HG02943 (cell line): Measurements from ENCODE around the gene GRIN1.
"Not testable (repeated sequence)": the region's sequence is repeated elsewhere in the genome, so short reads cannot be mapped to it uniquely, and the experiment has no call there.

Source experiments
- ATAC-seq: cut with Tn5 transposase; IDR thresholded peaks from one replicate; pipeline ENCODE4 v1.9.1; 2021; ENCODE audit warnings: mild to moderate bottlenecking, low read depth, moderate library complexity; ENCODE audit not compliant: unreplicated experiment

Gene GRIN1

DNA sequence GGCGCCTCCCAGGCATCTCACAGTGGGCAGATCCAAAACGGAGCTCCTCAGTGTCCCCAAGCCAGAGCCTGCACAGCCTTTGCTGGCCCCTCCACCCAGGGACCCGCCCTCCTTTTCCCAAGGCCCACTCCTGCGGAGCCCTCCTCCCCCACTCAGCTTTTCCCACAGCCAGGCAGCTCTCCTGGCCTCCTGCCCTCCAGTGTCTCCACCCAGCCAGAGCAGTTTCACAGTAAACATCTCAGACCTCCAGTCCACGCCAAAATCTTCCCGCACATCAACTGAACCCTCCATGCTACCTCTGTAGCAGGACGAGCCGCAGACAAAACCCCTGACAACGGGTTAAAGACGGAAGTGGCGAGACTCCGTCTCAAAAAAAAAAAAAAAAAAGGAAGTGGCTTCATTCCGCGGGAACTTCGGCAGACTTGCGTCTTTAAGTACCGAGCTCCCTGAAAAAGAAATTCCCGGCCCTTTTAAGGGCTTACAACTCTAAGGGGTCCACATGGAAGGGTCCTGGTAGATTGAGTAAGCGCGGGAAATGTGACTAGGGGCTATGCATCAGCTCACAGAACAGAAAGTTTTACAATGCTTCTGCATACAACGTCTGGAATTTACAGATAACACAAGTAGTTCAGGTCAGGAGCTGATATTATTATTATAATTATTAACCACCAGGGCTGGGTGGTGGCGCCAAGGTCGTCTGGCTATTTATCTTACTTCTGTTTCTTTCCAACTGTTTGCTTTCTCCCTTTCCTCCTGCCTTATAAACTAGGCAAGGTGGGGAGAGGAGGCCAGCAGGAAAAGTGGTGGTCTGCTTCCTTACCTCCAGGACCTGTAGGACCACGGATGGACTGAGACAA is 11.4 kb upstream of the GRIN1 start:
- ATAC-seq = no peak

DNA sequence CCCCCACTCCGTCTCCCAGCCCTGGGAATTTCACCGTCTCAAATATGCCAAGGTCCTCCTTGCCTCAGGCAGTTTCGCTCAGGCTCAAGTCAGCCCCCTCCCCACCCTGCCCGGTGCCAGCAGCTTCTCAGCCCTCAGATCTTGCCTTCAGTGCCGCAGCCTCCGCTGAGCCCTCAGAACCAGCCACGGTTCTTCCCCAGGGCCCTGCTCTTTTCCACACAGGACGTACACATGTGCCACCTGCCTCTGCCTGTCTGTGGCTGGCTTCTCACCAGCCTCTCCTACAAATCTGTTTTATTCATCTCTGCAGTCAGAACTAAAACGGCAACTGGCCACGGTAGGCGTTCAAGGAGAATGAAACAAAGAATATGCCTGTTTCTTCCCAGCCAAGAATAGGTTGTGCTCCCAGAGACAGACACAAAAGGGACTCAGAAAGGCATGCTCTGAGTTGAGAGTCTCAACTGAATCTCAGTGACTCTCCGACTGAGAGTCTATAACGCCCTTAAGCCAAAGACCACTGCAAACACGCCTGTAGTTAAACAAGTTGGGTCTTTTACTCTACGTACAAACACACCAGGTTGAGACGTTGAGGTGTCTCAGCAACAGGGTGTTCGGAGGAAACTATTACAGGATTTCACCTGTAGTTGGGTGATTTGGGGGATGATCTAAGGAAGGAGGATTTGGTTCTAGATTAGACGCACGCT is 10.6 kb upstream of the GRIN1 start:
- no peak for ATAC-seq

DNA sequence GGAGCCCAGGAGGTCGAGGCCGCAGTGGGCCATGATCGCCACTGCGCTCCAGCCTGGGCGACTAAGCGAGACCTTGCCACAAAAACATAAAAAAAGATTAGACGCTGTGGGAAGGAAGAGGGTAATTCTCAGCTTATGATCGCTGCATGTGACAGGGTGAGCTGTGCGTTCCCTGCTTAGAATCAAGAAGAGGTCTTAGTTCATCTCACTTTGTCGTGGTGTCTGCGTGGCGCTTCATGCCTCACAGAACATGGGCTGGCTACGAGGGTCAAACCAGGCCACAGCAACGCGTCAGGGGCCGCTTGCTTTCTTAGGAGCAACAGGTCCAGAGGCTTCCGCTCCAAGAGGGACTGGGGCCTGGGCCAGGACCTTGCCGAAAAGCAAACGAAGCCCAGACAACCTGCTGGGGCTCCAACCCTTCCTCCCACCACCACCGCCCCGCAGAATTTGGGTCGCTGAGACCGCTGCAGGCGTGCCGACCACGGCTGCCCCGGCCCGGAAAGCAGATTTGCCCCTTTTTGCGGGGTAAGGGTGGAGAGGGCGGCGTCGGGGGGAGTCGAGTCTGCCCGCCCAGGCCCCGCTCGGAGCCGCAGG is 10.0 kb upstream of the GRIN1 start:
- ATAC-seq = peak; percentile 11

DNA sequence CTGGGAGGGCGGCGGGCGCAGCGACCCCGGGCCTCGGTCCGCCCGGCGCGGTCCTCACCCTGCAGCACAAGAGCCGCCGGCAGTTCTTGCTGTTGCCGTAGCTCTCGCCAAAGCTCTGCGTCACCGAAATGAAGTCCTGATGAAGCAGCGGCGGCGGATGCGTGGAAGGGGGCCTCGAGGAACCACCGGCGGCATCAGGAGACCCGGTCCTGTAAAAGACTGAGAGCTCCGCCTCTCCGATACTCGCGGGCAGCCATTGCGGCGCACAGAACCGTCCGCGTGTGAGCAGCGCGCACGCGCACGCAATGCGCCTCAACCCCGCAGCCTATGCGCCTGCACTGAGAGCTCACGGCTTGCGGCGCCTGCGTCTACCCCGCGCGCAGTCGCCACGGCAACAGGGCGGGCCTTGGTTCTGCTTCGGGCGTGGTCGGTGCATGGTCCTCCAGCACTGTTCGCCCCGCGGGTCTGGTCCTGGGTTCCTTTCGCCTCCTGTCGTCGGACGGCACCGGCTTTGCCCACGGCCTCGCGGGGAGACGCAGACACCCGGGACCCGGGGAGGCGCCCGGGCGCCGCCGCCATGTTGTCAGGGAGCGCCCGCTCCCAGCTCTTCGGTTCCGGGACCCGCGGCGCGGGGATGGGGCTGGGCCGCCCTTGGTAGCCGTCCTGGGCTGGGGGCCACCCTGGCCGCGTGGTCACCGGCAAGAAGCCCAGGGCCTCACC is 9.3 kb upstream of the GRIN1 start:
- peak; percentile 65 for ATAC-seq

DNA sequence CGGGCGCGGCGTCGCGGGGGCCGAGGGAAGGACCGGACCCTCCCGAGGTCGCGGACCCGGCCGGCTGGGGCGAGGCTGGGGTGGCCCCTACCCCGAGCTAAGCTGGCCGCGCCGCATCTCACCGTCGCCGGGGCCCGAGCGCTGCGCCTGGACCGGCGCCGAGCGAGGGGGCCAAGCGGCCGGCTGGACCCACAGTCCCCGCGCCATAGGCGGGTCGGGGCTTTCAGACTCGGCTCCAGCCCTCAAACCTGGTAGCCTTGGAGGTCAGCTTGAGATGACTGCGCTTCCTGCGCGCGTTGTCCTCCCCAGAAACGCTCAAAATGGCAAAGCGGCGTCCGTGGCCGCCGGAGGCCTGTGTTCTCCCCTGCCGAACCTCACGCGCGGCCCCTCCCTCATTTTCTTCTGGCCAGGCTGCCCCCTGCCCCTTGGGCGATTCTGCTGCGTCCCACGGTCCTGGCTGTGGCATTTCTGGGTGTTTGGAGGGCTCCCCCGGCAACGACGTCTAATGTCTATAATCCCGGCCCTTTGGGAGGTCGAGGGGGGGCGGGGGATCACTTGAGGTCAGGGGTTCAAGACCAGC is 8.7 kb upstream of the GRIN1 start:
- ATAC-seq = peak; percentile 19

DNA sequence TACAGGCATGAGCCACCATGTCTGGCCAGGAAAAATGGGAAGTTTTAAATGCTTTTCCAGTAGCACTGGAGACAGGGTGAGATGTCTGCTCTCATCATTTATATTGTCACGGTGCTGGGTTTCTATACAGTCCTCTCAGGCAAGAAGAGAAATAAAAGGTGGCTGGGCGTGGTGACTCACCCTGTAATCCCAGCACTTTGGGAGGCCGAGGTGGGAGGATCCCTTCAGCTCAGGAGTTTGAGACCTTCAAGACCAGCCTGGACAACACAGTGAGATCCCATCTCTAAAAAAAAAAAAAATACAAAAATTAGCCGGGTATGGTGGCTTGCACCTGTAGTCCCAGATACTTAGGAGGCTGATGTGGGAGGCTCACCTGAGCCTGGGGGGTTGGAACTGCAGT is 4.8 kb upstream of the GRIN1 start:
- no peak for ATAC-seq

DNA sequence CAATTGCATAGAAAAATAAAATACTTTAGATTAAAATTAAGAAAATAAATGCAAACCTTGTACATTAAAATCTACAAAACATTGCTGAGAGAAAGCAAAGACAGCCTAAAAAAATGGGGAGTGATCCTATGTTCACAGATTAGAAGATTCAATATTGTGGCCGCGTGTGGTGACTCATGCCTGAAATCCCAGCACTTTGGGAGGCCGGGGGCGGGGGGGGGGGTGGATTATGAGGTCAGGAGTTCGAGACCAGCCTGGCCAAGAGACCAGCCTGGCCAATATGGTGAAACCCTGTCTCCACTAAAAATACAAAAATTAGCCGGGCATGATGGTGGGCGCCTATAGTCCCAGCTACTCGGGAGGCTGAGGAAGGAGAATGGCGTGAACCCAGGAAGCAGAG is 3.8 kb upstream of the GRIN1 start:
- not testable (repeated sequence) for ATAC-seq

DNA sequence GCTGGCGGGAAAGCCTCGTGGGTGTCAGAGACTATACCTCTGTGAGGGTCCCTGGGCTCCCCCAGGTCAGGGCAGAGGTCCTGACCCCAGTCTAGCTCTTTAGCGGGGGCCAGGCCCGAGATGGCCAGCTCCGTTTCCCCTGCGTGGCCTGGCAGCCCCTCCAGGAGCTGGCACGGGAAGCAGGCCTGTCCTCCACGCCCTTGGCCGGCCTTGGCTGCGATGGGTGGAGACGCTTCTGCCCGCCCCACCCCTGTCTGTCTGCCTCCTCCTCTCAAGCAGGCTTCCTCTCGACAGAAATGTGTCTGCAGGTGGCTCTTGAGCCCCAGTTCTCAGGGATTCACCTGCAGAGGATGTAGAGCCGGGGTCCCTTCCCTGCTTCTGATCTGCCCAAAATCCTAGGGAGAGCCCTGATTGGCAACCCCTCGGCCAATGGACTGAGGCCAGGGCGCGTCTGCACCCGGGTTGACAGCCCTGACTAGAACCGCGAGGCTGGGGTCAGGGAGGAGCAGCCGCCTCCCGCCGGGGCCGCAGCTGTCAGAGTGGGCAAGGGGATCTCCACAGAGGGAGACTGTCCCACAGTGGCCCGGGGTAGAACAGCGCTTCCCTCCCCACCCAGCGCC is 2.6 kb upstream of the GRIN1 start:
- ATAC-seq = no peak

DNA sequence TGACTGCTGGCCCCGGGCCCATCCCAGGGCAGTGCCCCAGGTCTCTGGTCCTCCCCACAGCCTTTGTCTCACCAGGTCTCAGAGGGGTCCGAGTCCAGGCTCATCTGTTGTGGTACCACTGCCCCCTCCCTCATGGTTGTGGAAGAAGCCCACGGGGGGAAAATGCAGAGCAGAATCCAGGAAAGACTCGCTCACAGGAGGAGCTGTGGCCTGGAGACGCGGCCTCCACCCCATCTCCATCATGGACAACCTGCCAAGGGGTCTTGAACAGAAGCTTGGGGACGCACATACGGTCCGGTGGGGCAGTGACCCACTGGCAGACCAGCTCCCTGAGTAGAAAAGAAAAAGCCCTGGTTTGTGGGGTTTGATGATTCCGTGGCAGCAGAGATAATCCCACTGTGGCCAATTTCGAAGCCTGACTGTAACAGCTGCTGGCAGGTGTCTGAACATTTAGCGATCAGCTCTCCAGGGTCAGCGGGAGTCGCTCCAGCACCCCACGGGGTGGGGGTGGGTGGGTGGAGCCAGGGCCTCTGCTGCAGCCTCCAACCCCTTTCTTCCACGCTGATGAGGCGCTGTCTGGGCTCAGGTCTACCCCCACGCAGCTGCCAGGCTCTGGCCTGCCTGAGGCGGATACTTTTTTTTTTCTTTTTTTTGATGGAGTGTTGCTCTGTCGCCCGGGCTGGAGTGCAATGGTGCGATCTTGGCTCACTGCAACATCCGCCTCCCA is 1.9 kb upstream of the GRIN1 start:
- ATAC-seq = no peak

DNA sequence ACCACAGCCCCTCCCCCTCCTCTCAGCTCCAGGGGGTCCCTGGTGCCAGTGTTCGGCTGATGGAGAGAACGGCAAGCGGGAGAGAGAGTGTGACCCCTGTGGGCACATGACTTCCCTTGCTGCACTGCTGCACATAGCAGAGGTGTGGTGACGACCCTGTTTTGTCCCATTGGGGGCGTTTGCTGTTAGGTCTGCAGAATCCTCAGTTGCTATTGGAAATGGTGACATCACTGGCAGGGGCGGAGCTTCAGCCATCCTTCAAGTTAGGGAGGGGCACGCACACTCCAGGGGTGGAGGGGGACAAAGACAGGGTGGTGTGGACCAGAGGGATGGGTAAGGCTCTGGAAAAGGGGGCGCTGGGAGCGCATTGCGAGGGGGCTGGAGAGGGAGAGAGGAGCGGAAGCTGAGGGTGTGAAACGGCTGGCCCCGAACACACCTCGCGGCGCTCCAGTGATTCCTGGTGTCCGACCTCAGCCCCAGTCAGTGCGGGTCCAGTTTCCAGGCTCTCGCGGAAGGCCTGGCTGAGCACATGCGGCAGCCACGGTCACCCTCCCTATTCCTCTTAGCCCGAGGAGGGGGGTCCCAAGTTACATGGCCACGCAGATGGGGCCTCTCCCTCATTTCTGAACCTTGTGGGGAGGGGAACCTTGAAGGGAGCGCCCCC is 764 bp upstream of the GRIN1 start:
- ATAC-seq = no peak

DNA sequence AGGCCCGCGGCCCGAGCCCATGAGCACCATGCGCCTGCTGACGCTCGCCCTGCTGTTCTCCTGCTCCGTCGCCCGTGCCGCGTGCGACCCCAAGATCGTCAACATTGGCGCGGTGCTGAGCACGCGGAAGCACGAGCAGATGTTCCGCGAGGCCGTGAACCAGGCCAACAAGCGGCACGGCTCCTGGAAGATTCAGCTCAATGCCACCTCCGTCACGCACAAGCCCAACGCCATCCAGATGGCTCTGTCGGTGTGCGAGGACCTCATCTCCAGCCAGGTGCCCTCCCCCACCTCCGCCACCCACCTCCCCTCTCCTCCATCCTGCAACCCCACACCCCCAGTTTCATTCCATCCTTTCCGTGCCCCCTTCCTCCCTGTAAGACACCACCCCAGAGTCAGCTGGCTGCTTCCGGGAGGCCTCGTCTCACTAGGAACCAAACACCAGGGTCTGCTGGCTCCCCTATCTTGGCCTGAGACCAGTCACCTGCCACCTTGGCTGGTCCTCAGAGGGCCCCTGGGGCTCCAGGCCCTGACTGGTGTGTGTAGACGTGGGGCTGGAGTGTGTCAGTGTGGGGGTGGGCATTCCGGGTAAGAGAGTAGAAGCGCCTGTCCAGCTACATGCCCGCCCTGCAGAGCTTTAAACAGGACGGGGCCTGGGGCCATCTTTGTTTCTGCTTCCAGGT is 655 bp downstream of the GRIN1 start:
- no peak for ATAC-seq

DNA sequence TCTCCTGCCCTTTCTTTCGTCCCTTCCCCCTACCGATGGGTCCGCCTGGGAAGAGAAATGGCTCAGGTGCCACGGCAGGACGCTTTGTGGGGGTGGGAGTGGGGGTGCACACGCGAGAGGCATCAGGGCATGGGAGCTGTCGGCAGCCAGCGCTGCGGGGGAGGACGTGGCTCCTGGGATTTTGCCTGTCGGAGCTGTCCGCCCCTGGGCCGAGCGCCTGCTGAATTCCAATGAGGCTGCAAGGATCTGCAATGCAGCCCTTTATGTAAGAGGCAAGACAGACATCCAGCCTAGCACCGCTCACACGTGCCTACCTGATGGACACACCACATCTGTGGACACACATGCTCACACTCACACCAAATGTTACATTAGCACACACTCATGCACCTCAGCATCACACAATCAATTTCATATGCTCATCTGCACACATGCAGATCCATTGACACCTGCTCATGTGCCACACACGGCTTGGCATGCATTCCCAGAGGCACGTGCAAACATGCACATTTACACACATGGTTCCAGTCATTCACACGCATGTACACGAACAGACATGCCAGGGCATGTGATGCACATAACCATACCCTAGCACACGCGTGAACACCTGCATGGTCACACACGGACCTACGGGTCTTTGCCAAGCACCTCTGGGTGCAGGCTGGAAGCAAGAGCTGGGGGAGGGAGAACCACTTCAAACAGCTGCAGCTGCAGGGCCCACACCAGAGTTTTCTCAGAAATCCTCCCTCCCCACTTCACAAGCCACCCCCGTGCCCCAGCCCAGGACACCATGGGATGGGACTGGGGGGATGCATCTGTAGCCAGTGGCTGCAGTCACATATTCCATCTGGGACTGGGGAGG is 1.4 kb downstream of the GRIN1 start:
- no peak for ATAC-seq

DNA sequence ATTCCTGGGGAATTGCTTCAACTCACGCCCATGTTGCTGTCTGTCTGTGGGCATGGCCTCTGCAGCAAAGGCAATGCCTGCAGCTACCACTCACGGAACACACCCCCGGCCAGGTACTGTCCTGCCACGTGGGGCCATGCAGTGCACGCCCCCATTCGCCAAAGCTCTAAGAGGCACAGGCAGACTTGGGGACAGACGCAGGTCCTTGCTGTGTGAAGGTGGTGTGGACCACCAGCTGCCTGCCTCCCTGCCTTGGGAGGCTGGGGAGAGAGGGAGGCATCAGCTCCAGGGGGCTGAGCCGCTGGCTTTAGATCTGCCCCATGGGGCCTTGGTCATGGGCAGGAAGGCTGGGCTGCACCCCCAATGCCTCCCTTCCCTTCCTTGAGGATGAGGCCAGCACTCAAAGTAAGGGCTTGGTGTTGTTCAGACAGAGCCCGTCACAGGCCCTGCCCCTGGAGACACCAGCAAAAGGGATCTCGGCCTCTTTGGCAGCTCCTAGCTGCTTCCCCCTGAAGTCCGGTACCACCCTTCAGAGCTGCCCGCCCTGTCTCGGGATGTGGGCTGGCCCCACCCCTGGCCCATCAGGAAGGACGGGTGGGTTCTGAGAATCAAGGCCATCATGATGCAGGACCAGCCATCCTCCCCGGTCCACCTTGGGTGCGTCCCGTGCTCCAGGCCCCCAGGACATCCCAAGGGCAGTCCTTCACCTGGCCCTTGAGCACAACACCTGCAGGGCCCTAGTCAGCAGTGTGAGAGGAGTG is 2.3 kb downstream of the GRIN1 start:
- no peak for ATAC-seq

DNA sequence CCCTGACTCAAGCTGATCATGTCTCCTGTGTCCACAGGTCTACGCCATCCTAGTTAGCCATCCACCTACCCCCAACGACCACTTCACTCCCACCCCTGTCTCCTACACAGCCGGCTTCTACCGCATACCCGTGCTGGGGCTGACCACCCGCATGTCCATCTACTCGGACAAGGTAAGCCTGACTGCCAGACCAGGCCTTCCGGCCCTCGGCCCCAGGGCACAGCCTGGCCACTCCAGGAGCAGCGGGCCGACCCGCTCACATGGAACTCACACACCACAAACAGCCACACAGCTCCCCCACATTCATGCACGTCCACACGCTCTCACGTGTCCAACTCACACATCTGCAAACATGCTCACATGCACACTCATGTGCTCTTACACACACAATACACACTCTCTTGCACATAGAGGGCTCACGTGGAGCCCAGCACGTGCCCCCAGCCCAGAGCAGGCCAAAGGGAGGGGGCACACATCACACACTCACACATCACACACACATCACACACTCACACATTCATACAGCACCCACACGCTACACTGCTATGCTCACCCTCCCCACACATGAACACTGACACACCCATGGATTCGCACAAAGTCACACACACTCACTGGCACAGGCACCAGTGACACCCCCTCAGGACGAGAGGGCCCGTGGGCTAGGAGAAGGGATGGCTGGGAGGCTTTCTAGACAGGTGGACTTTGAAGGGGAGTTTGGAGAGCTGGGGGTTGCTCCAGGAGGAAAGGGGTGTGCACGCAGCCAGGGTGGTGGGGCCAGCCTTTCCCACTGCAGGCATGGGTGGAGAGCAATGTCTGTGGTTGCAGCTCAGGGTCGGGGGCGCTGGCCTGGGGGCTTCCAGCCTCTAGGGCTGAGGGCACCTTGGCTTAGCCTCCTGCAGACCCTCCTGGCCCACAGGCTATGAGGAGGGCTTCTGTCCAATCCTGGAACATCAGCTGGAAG is 3.3 kb downstream of the GRIN1 start:
- no peak for ATAC-seq

DNA sequence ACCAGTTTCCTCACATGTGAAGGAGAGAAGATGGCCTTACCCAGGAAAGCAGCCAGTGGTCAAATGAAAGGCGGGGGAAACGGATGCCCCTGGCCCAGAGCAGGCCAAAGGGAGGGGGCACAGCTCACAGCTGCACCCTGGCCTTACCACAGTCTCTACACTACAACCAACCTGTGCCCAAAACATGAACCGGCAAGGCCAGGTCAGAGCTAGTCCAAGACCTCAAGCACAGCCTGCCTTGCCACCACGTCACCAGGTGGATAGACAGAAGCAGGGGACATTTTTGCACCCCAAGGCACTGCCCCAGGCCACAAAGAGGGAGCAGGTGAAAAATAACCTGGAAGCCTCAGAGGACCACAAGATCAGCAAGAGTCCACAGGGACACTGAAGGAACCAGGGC is 4.5 kb downstream of the GRIN1 start:
- ATAC-seq = no peak
